Choroid plexus epithelial cell (primary cell): ENCODE results near the gene LGMN.
"Not testable (repeated sequence)": the region's sequence is repeated elsewhere in the genome, so short reads cannot be mapped to it uniquely, and the experiment has no call there.

Experiments
- DNase-seq: peaks from one replicate; pipeline ENCODE4 v3.0.0-alpha.2; 2010; ENCODE audit warnings: low read depth
- H3K4me3 ChIP-seq: 2 replicates; pipeline ENCODE4 v1.5.1; 2011; ENCODE audit warnings: low read depth, mild to moderate bottlenecking, control low read depth, low read length, moderate library complexity
- CTCF ChIP-seq: conservative IDR thresholded peaks from 2 replicates; pipeline ENCODE4 v1.5.1; 2011; ENCODE audit warnings: low read depth, mild to moderate bottlenecking, control low read depth, inconsistent platforms, low read length, moderate library complexity

The LGMN gene

GRCh38 chr14:92686411-92686899 is 62.0 kb downstream of the LGMN start:
- no peak overlapping the region for H3K4me3 ChIP-seq
- no peak for TF ChIP-seq CTCF
- no peak for DNase-seq

GRCh38 chr14:92685784-92686355 is 62.6 kb downstream of the LGMN start:
- no peak for DNase-seq
- no peak for TF ChIP-seq CTCF
- H3K4me3 ChIP-seq = no peak overlapping the region

- TF ChIP-seq CTCF = no peak
- H3K4me3 ChIP-seq = no peak overlapping the region
- DNase-seq = no peak
These were observed 63.4 kb downstream of the LGMN start for GRCh38 chr14:92684801-92685560.

- H3K4me3 ChIP-seq = no peak overlapping the region
- no peak for TF ChIP-seq CTCF
- DNase-seq = no peak
These were observed 65.4 kb downstream of the LGMN start for GRCh38 chr14:92683041-92683440.

- H3K4me3 ChIP-seq = no peak overlapping the region
- TF ChIP-seq CTCF = peak; percentile 94
- peak; percentile 83 for DNase-seq
These were observed 67.4 kb downstream of the LGMN start for GRCh38 chr14:92680781-92681650.

- H3K4me3 ChIP-seq, DNase-seq: not testable (repeated sequence)
These were observed 68.1 kb downstream of the LGMN start for GRCh38 chr14:92680330-92680729.

GRCh38 chr14:92679246-92679645 is 69.2 kb downstream of the LGMN start:
- TF ChIP-seq CTCF = no peak
- H3K4me3 ChIP-seq = no peak overlapping the region
- no peak for DNase-seq
